GM23248 (cell line): Measurements from ENCODE around the gene TXNDC12.

ENCODE experiments used
- EZH2 ChIP-seq: fragments of 200-600 bp; sonication (generic); IDR thresholded peaks from 2 replicates; pipeline ENCODE4 v1.6.1; 2018; ENCODE audit warnings: antibody characterized with exemption, mild to moderate bottlenecking; ENCODE audit not compliant: insufficient read depth, poor library complexity, severe bottlenecking
- EZH2phosphoT487 ChIP-seq: fragments of 200-600 bp; sonication (generic); IDR thresholded peaks from 2 replicates; pipeline ENCODE4 v1.6.1; 2018; ENCODE audit warnings: antibody characterized with exemption, moderate library complexity, mild to moderate bottlenecking, low read depth; ENCODE audit not compliant: insufficient read depth

- TF ChIP-seq EZH2phosphoT487 (no peak), EZH2 (no peak)
Measured at GRCh38 chr1:52057876-52058415, 3.0 kb upstream of the TXNDC12 start.
